Upper lobe of right lung (tissue), 1 donor: Measurements from ENCODE around the gene GASK1A. TPM values are rescaled to one million over a fixed set of nuclear protein-coding genes. Genes with fewer than 3 reads are reported as not detected.
A peak's percentile ranks its signal among the peaks of the same experiment; 100 is the strongest.

Experiments
- ATAC-seq: fragments of 200-7000 bp; cut with Tn5 transposase; one replicate; pipeline ENCODE4 v1.9.1; 2020; ENCODE audit warnings: mild to moderate bottlenecking, moderate library complexity
- DNase-seq: peaks from one replicate; pipeline ENCODE4 v3.0.0-alpha.2; 2020
- H3K27ac ChIP-seq: fragments of 200-600 bp; one replicate; pipeline ENCODE4 v1.8.0; 2022
- H3K27me3 ChIP-seq: fragments of 200-600 bp; one replicate; pipeline ENCODE4 v1.8.0; 2022; ENCODE audit warnings: mild to moderate bottlenecking
- H3K36me3 ChIP-seq: fragments of 200-600 bp; one replicate; pipeline ENCODE4 v1.8.0; 2022
- H3K4me1 ChIP-seq: fragments of 200-600 bp; one replicate; pipeline ENCODE4 v1.8.0; 2022
- H3K4me3 ChIP-seq: fragments of 200-600 bp; one replicate; pipeline ENCODE4 v1.8.0; 2022; ENCODE audit warnings: mild to moderate bottlenecking
- H3K9me3 ChIP-seq: fragments of 200-600 bp; one replicate; pipeline ENCODE4 v1.8.0; 2022
- CTCF ChIP-seq: fragments of 200-600 bp; IDR thresholded peaks from one replicate; pipeline ENCODE4 v1.8.0; 2022; ENCODE audit warnings: antibody characterized with exemption
- intact Hi-C: fragments of 100-400 bp; cut with DNase I; formaldehyde crosslinking; loops from one replicate; pipeline ENCODE4 v1.11.0; 2022
- total RNA-seq: library from RNA; stranded (reverse); fragmentation: NEBNext Ultra II Directional; extraction: Animal tissue kit (Norgen Biotek cat#: 25700); gene quantifications from one replicate; pipeline ENCODE4 v1.2.1, GENCODE V29; 2021
- donor health status: DM: no; HTN: yes; CAD: no; lungs with severe emphysema.

GASK1A gene
- total RNA-seq, 1 donor from 2014 or later = 3.9 TPM

DNA sequence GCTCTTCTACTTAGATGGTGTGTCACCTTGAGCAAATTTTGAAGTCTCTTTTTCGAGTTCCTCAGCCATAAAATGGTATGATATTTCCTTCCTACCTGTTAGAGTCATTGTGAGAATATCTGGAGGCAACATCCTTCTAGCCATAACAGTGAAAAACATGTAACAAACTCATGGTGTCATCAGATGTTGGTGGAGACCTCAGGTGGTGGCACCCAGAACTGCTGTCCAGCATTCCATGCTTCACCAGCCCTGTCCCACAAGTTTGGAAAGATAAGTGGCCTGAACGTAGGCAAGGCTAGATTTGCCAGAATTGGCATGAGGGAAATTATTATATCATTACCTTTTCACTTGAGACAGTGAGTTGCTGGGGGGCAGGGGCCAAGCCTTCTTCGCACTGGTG lies 30.4 kb downstream of the GASK1A start:
- no peak for TF ChIP-seq CTCF
- no peaks in the 10 kb centered on the region for H3K36me3 ChIP-seq
- H3K27me3 ChIP-seq = no peaks in the 10 kb centered on the region
- no peak for DNase-seq
- ATAC-seq = no peak
- no peaks in the 10 kb centered on the region for H3K9me3 ChIP-seq
- H3K27ac ChIP-seq = no peak overlapping the region
- intact Hi-C loops = no loop called here
- H3K4me1 ChIP-seq = no peaks in the 10 kb centered on the region
- H3K4me3 ChIP-seq = no peak overlapping the region

DNA sequence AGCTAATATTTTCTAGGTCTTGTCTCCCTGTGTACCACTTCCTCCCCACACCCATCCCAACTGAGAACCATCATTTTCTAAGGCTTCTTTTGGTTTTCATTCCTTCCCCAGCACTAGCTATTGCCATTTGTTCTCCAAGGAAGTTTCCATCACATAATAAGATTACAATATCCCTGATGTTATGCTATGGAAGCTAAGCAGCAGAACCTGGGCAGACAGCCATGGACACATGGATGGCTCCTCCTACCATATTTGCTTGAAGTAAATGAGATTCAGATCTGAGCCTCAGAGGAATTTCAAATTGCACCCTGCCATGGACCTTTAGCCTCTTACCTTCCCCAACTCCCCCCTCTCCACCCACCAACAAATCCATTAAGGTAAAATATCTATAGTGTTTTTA lies 31.5 kb downstream of the GASK1A start:
- H3K27ac ChIP-seq = no peak overlapping the region
- intact Hi-C loops = no loop called here
- ATAC-seq = no peak
- TF ChIP-seq CTCF = no peak
- no peak for DNase-seq
- H3K27me3 ChIP-seq = no peaks in the 10 kb centered on the region
- H3K4me1 ChIP-seq = no peaks in the 10 kb centered on the region
- H3K9me3 ChIP-seq = no peaks in the 10 kb centered on the region
- H3K36me3 ChIP-seq = no peaks in the 10 kb centered on the region
- no peak overlapping the region for H3K4me3 ChIP-seq

DNA sequence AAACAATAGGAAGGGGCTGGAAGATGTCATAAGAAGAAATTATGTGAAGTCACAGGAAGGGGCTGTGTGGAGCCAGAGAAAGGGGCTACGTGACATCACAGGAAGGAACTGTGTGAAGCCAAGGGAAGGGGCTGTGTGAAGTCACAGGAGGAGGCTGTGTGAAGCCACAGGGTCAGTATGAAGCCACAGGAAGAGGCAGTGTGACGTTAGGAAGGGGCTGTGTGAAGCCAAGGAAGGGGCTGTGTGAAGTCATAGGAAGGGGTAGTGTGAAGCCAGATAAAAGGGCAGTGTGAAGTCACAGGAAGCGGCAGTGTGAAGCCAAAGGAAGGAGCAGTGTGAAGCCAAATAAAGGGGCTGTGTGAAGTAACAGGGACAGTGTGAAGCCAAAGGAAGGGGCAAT lies 32.5 kb downstream of the GASK1A start:
- TF ChIP-seq CTCF = no peak
- ATAC-seq (no peak), DNase-seq (no peak)
- H3K4me3 ChIP-seq = no peak overlapping the region
- H3K27ac ChIP-seq = no peak overlapping the region
- no peaks in the 10 kb centered on the region for H3K9me3 ChIP-seq
- intact Hi-C loops = no loop called here
- no peaks in the 10 kb centered on the region for H3K4me1 ChIP-seq
- H3K36me3 ChIP-seq = no peaks in the 10 kb centered on the region
- no peaks in the 10 kb centered on the region for H3K27me3 ChIP-seq

DNA sequence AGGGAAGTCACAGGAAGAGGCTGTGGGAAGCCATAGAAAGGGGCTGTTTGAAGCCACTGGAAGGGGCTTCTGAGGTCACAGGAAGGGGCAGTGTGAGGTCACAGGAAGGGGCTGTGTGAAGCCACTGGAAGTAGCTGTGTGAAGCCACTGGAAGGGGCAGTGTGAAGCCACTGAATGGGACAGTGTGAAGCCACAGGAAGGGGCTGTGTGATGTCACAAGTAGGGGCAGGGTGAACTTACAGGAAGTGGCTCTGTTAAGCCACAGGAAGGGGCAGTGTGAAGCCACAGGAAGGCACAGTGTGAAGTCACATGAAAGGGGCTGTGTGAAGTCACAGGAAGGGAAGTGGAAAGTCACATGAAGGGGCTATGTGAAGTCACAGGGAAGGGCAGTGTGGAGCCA lies 33.1 kb downstream of the GASK1A start:
- no peaks in the 10 kb centered on the region for H3K27me3 ChIP-seq
- intact Hi-C loops = no loop called here
- H3K36me3 ChIP-seq = no peaks in the 10 kb centered on the region
- no peak overlapping the region for H3K27ac ChIP-seq
- DNase-seq (no peak), ATAC-seq (no peak)
- H3K4me3 ChIP-seq = no peak overlapping the region
- TF ChIP-seq CTCF = no peak
- no peaks in the 10 kb centered on the region for H3K4me1 ChIP-seq
- H3K9me3 ChIP-seq = no peaks in the 10 kb centered on the region

GRCh38 chr3:43013256-43013655 lies 34.1 kb downstream of the GASK1A start:
- no peak for TF ChIP-seq CTCF
- H3K4me3 ChIP-seq = no peak overlapping the region
- H3K4me1 ChIP-seq = no peaks in the 10 kb centered on the region
- H3K36me3 ChIP-seq = no peaks in the 10 kb centered on the region
- intact Hi-C loops = no loop called here
- no peaks in the 10 kb centered on the region for H3K27me3 ChIP-seq
- H3K27ac ChIP-seq = no peak overlapping the region
- no peak for DNase-seq
- no peaks in the 10 kb centered on the region for H3K9me3 ChIP-seq
- ATAC-seq = no peak

- Histone ChIP-seq H3K9me3 (no peaks in the 10 kb centered on the region), H3K27me3 (no peaks in the 10 kb centered on the region), H3K4me1 (no peaks in the 10 kb centered on the region), H3K36me3 (no peaks in the 10 kb centered on the region), H3K4me3 (no peak overlapping the region), H3K27ac (peak overlapping the region; percentile 17)
- TF ChIP-seq CTCF = no peak
- ATAC-seq = no peak
- intact Hi-C loops = no loop called here
- no peak for DNase-seq
These were observed 34.6 kb downstream of the GASK1A start for GRCh38 chr3:43013743-43014155.
